HG02623 (cell line): Measurements from ENCODE around the gene PGAP2.

ENCODE experiments used
- ATAC-seq: cut with Tn5 transposase; IDR thresholded peaks from one replicate; pipeline ENCODE4 v1.9.1; 2021; ENCODE audit warnings: moderate library complexity; ENCODE audit not compliant: unreplicated experiment

Gene PGAP2

DNA sequence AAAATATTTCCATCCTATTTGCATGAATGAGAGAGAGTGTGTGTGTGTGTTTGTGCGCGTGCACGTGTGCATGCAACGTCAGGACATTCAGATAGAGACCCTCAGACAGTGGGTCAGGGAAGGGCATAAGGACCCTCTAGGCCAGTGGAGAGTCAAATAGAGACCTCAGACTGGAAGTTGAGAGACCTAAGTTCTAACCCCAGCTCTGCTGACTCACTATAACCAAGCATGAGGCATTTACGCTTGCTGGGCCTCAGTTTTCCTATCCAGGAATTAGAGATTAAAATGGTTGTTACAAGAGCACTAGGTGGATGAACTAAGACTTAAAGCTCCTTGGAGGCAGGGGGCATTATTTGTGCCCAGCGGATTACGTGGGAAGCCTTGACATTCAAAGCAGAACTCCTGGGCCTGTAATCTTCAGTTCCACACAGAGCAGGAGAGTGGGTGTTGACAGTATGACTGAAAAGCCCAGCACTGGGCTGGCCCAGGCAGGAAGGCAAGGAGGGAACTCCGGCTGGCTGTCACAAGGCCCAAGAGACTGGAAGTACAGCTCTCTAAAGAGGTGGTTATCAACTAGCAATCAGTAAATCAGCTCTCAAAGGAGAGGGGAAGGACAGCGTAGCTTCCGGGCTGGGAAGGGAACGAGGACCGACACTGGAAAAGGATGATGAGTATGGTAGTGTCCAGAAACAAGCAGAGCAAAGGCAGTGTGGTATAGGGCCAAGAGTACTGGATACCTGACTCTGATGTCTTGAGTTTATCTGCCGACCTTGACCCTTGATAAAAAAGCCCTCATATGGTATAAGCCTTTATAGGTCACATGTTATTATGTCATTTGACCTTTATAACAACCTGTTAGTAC lies 23.2 kb downstream of the PGAP2 start:
- ATAC-seq, result no peak

DNA sequence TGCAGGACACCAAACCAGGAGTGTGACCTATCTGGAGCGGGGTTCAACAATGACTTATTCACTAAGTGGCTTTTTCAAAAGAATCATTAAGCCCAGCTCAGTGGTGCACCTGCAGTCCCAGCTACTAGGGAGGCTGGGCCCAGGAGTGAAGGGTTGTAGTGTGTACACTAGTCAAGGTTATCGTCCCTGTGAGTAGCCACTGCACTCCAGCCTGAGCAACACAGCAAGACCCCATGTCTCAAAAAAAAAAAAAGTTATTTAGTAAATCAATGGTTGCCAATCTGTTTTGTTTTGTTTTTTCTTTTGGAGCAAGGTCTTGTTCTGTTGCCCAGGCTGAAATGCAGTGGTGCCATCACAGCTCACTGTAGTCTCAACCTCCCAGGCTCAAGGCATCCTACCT lies 24.5 kb downstream of the PGAP2 start:
- ATAC-seq, result no peak

DNA sequence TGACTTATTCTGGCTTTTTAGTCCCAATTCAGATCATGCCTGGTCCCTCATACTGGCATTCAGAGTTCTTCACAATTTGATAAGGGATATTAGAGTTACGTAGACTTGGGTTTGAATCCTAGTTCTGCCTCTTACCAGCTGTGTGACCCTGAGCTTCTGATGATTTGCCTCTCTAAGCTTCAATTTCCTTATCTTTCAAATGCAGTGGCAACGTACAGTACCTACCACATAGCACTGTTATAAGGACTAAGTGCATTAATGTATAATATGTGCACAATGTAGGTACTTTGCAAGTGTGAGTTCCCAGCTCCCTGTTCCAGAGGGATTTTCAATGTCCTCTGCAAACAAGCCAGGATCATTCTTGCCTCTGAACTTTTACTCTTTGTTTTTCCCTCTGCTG lies 25.1 kb downstream of the PGAP2 start:
- ATAC-seq, result no peak

DNA sequence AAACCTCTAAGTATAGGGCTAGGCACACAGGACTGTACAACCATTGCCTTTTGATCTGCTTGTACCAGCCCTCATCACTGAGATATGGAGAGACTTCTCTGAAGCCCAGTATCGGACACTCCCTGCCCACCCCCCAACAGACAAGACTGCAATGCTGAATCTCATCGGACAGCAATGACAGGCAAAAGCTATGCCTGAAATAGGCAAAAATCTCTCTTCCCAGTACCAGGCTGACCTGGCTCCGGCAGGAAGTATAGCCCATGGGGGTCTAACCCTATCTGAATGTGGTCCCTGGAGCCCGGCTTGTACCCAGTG lies 25.9 kb downstream of the PGAP2 start:
- ATAC-seq, result no peak

DNA sequence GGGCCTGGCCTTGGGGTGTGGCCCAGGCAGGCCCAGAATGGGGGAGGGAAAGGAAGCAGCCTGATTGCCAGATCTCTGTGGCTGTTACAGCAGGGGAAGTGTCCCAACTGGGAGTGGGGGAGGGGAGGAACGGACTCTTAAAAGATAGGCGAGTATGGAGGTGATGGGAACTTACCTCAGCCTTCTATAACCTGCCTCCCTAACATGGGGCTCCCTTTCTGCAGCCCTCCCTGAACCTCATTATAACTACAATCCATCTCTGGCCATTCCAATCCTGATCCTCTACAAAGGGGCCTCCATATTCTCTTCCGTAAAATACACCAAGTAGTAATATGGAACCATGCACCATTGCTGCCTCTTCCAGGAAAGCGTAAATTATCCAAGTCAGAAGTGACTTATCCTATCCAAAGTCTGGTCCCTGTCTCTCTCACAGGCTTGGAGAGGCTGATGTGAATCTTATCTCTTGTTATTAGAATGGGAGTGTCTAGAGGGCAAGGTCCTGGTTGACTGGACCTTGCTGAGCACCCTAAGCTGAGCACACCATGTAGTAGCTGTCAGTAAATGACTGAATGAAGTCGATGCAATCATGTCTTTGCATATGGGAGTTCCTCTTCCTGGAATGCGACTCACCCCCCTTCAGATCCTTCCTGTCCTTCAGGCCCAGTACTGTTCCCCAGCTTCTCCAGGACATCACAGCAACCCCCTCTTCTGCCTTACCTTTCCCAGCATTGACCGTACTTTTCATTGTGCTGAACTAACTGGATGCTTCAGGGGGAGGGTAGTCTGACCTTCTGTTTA lies 26.5 kb downstream of the PGAP2 start:
- no peak for ATAC-seq

DNA sequence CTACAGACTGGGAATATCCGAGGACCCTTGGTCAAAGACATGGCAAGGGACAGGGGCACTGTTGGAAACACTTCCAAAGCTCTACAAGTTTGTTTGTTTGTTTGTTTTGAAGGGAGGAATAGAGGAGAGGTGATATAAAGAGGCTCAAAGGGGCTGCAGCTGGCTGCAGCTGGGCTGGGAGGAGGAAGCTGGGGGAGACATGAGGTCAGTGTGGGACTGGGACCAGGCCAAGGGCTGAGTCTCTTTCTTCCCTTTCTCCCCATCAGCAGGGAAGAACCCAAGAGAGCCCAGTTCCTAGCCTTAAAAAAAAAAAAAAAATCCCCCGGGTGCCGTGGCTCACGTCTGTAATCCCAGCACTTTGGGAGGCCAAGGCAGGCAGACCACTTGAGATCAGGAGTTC lies 27.4 kb downstream of the PGAP2 start:
- no peak for ATAC-seq

DNA sequence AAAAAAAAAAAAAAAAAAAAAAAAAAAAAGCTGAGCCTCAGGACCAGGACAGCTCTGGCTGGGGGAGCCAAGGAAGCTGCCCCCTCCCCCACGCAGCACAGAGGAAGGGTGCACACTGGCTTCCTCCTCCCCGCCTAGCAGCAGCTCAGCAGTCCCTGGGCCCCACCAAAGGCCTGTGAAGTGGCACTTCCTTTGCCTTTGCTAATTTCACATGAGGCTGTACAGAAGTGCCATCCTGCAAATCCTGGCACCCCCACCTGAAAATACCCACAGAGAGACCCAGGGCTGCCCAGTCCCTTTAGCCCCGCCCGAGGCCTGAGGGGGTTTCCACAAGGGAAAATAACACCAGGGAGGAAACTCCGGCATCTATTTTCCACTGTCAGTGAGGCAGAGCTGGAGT lies 28.5 kb downstream of the PGAP2 start:
- ATAC-seq, result no peak

DNA sequence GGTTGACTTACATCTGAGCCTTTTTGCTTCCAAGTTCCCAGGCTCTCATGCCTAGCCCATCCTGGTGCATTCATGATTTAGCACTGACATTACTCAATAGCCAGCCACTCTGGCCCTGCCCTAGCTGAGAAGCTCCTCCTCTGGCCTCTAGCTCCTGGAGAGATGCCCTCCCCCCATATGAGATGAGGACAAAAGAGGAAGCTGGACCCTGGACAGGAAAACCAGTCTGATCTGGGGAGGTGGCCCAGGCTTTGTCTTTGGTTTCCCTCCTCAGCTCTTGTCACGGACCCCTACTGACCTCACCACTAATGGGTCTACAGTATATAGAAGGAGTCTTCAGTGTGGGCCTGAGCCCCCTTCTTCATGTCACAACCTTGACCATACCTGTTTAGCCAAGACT lies 29.4 kb downstream of the PGAP2 start:
- ATAC-seq, result no peak

DNA sequence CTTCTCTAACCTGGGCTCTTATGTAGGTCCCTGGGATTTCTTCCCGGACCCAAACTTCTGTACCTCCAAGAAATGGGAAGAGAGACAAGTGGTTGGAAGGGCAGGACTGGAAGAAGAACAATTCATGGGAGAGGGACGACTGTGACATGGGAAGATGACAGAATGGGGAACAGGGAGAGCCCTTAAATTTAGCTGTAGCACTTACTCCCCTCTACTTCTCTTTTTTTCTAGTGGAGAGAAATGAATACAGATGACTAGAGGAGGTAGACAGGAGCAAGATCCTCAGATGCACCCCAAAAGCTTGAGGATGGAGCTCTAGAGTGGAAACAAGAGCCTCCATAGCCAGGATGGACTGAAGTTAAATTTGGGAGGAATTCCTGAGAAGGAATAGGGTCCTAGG lies 30.1 kb downstream of the PGAP2 start:
- no peak for ATAC-seq

DNA sequence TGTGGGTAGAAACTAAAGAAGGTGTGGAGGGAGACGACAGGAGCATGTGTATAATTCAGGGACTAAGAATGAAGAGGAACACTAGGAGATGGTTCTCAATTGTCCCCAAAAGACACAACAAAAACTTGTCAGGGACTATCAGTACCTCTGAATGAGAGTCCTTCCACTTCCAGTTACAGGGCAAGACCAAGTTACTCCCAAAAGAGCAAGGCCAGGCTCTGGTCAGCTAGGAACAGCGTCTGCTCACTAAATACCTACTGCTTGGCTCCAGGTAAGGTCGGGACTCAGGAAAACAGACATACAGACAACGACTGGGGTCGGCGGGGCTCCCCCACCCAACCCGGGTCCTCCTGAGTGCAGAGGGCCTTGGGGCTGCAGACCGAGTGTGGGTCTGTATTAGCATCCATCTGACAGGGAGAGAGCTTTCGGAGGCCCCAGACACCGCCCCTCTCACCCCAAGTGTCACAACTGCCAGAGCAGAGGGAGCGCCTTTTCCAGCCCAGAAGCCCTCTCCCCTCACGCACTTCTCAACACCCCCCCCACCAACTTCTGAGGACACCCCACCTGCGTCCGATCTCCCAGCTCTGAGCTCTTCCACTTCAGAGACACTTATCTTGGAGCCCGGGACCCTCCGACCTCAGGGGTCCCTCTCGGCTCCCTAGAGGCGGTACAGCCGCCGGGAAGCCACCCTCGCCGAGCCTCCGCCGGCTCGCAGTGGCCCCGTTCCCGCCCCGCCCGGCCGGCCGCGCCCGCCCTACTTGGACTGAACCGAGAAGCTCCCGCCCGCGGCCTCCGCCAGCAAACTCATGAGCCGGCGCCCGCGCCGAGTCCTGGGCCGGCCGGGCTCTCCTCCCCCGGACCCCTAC lies 31.9 kb downstream of the PGAP2 start:
- no peak for ATAC-seq

DNA sequence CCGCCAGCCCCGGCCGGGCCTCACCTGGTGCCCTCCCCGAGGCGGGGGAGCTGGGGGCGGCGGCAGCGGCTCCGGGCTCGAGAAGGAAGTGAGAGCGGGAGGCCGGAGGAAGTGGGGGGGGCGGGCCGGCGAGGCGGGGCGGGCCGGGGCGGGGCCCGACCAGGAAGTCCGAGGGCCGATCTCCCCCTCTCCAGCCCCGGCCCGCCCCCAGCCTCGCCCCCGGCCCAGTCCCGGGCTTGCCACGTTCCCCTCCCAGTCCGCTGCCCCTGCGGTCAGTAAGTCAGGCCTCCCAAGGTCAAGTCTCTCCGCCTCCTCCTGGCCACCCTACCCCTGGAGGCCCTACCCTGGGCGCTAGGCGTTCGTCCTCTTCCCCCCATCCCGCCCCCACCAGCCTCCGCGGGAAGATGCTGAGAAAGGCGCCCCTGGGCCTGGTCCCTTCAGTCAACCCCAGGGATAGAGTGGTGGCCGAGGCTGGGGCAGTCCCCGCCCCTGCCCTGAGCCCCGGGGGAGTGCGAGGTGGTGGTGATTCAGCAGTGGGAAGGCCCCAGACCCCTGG lies 32.6 kb downstream of the PGAP2 start, which contains the start of gene RHOG:
TSS of gene RHOG (minus strand) at position 90 of the 556 bp plus-strand sequence. CDS start 12,821 bp downstream, outside the sequence.
- ATAC-seq, result peak; percentile 34

DNA sequence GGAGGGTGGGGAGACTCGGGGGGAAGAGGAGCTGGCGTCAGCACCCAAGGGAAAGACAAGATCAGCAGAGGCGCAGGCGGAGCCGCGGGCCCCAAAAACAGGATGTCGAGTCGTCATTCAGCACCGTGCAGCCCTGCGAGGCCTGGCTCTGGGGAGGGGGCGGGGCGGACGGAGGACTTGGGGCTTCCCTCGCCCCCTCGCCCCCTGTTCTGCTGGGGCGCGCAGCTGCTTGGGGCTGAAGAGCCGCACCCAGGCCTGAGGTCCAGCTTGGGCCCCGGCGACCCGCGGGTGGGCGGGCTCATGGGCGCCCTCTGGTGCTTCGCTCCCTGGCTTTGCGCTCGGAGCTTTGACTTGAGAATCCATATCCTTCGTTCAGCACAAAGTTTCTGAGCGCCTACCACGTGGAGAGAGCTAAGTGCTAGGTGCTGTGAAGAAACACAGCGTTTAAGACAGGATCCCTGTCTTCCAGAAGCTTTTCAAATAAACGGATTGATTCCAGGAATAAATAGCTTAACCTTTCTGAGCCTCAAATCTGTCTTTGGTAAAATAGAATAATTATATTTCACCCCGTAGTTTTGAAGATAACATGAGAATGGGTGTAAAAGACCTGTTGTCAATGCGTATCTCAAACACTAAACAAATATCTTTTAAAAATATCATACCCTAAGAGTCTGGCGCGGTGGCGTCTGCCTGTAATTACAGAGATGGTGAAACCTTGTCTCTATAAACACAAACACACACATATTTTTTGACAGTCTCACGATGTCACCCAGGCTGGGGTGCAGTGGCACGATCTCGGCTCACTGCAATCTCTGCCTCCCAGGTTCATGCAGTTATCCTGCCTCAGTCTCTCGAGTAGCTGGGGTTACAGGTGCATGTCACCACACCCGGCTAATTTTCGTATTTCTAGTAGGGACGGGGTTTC lies 33.3 kb downstream of the PGAP2 start:
- peak; percentile 47 for ATAC-seq

DNA sequence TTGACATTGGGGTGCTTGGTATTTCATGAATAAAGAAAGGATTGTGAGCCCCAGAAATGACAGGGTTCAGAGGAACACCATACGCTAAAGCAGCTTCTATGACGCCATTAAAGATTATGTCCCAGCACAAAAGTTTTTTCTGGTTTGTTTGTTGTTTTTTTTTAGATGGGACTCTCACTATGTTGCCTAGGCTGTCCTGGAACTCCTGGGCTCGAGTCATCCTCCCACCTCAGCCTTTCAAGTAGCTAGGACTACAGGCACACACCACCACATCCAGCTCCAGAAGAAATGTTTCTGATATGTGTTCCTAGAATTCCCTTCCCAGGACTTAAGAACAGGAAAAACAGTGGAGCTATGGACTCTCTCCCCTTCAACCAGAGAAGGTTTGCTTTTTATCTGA lies 35.0 kb downstream of the PGAP2 start:
- no peak for ATAC-seq

DNA sequence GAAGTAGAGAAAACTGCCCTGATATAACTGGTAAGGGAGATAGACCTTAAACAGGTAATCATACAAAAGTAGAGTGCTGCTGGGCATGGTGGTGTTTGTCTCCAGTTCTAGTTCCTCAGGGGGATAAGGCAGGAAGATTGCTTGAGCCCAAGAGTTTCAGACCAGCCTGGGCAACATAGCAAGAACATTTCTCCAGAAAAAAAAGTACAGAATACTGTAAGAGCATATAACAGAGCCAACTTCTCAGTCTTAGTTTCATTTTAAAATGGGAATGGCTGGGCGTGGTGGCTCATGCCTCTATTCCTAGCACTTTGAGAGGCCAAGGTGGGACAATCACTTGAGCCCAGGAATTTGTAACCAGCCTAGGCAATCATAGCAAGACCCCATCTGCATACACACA lies 36.9 kb downstream of the PGAP2 start:
- ATAC-seq, result no peak

DNA sequence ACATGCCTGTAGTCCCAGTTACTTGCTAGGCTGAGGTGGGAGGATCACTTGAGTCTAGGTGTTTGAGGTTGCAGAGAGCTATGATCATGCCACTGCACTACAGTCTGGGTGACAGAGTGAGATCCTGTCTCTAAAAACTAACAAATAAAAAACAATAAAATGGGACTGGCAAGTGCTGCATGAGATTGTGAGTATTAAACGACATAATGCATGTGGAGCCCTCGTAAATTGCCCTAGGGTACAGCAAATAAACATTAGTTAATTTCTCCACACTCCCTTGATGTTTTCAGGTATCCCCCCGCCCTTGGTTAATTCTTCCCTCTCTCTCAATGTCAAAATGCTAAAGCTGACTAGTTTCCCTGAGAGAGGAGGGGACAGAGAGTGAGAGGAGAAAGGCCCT lies 37.3 kb downstream of the PGAP2 start:
- no peak for ATAC-seq

DNA sequence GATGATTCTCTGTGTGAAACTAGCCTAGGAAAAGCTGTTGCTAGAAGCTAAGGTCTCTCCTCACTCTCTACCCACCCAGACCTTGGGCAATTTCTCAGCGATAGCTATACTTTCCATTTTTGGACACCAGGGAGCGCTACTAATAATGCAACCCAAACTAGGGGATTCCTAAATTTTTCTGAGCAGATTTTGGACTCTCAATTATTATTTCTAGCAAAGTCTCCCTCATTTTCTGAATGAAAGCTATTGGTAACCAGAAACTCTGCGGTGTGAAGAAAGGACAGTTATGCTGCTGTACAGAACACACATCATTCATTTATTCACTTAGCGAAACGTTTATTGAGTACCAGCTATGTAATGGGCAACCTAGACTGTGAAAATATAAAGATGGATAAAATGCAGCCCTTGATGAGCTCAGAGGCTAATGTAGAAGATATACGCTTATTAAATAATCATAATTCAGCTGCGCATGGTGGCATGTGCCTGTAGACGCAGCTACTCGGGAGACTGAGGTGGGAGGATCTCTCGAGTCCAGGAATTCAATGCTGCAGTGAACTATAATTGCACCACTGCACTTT lies 41.0 kb downstream of the PGAP2 start:
- ATAC-seq, result no peak

DNA sequence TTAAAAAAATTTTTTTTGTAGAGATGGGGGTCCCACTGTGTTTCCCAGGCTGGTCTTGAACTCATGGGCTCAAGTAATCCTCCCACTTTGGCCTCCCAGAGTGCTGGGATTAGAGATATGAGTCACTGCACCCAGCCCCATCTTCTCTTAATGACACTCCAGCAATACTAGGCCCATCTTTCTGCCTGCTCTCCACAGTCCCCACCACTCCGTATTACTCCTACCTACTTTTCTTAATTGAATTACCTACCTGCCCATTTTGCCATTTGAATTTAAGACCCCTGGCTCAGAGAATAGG lies 45.1 kb downstream of the PGAP2 start:
- ATAC-seq, result no peak

DNA sequence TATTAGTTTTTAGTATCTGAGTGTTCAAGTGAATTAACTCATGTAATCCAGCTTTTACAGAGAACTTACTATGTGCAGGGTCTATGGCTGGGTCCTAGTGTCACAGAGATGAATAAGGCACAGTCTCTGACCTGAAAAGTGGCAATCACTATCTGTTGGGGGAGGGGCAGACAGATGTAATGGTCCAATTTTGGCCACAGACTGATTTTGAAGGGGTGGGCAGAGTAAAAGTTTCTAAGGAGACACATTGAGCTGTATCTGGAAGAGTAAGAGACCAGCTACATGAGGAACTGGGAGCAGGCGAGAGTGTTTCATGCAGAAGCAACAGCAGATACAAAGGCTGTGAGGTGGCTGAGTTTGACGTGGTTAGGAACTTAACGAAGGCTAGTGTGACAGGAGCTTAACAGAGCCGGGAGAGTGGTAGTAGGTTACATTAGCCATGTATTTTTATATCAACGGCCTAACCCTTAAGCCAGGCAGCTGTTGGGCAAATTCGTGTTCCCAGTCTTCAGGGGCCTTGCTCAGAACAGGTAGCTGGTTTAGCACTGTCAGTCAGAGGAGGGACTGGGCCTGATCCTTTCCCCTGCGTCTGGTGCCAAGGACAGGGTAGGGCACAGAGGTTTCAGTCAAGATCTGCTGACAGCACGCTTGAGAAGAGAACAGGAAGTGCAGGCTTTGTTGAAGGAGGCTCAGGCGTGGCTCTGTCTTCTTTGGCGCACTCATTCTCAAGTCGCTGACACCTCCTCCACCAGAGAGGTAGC lies 45.7 kb downstream of the PGAP2 start:
- peak; percentile 30 for ATAC-seq

DNA sequence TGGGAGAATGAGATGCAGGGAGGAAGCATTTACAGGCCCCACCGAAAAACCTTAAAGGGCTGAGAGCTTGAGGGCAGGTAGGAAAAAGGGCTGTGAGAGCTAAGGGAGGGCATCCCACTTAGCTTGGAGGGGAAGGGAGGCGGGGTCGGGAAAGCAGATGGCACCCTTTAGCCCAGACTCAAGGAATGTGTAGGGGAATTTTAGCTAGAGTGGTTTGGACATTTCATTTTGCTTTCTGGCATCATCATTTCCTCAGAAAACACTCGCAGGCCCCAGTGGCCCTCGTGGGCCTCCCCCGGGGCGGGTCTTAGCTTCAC lies 46.3 kb downstream of the PGAP2 start:
- ATAC-seq, result no peak
